GM23248 (cell line): Measurements from ENCODE around the gene ZNF502.

Source experiments
- EZH2 ChIP-seq: fragments of 200-600 bp; sonication (generic); IDR thresholded peaks from 2 replicates; pipeline ENCODE4 v1.6.1; 2018; ENCODE audit warnings: antibody characterized with exemption, mild to moderate bottlenecking; ENCODE audit not compliant: insufficient read depth, poor library complexity, severe bottlenecking
- EZH2phosphoT487 ChIP-seq: fragments of 200-600 bp; sonication (generic); IDR thresholded peaks from 2 replicates; pipeline ENCODE4 v1.6.1; 2018; ENCODE audit warnings: antibody characterized with exemption, moderate library complexity, mild to moderate bottlenecking, low read depth; ENCODE audit not compliant: insufficient read depth

DNA sequence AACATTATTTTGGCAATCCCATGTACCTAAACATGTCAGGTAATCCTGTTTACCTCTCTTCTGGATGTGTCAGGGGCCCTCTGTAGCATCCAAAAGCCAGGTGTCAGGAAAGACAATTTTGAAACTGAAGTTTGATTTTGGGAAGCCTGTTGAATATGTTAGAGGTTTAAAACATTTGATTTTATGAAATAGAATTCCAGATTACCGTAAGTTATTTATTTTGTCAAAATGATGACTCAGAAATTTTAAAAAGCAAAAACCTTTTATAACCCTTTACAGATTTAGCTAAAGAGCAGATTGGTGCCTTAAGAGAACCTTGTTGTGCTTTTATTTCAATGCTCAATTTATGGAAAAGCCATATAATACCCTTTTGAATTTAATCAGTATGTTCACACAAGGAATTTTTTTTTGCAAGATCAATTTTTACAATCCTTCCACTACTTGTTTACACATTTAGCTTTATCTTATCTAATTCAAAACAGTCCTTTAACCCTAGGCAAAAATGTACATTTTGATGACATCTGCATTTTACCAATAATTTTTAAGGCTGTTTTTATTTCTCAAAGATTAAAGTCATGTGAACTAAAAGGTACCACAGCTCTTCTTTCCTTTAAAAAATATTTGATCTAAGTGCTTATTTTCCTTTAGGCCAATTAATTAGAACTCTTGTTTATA is 59.1 kb downstream of the ZNF502 start:
- TF ChIP-seq EZH2phosphoT487 (no peak), EZH2 (no peak)
